Upper lobe of left lung (tissue), 4 donors: ENCODE measurements around the gene CRTC3.

Experiments used
- POLR2A ChIP-seq, 4 donors: fragments of 450-650 bp; IDR thresholded peaks; one replicate each; pipeline ENCODE4 v1.5.1; 2016 to 2017; ENCODE audit warnings: antibody characterized with exemption in 4 of 4, mild to moderate bottlenecking in 2 of 4
- TF ChIP-seq, protein P1 (sequence below), 6 experiments: fragments of 450-650 bp in 4 of 6; fragments of 200-600 bp in 2 of 6; sonication (generic) in 2 of 6; IDR thresholded peaks; one replicate each; pipeline ENCODE4 v1.5.1; 2016 to 2019; ENCODE audit warnings: antibody characterized with exemption in 6 of 6

DNA sequence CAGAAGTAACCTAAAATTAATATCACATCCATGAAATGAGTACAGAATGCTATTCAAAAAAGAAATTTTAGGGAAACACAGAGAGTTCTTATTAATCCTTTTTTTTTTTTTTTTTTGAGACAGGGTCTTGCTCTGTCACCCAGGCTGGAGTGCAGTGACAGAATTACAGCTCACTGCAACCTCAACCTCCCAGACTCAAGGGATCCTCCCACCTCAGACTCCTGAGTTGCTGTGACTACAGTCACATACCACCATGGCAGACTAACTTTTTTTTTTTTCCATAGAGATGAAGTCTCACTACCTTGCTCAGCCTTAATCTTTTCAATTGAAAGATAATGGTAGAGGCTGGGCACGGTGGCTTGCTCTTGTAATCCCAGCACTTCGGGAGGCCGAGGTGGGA lies 6.3 kb upstream of the CRTC3 start:
- TF ChIP-seq, protein P1, sequence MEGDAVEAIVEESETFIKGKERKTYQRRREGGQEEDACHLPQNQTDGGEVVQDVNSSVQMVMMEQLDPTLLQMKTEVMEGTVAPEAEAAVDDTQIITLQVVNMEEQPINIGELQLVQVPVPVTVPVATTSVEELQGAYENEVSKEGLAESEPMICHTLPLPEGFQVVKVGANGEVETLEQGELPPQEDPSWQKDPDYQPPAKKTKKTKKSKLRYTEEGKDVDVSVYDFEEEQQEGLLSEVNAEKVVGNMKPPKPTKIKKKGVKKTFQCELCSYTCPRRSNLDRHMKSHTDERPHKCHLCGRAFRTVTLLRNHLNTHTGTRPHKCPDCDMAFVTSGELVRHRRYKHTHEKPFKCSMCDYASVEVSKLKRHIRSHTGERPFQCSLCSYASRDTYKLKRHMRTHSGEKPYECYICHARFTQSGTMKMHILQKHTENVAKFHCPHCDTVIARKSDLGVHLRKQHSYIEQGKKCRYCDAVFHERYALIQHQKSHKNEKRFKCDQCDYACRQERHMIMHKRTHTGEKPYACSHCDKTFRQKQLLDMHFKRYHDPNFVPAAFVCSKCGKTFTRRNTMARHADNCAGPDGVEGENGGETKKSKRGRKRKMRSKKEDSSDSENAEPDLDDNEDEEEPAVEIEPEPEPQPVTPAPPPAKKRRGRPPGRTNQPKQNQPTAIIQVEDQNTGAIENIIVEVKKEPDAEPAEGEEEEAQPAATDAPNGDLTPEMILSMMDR (IDR thresholded peaks at IDR 0.05), result no peak
- no peak for TF ChIP-seq POLR2A (IDR thresholded peaks at IDR 0.05)
